GM12874 (cell line): ENCODE measurements around the gene SLAMF8.

Experiments used
- CTCF ChIP-seq: IDR thresholded peaks from 2 replicates; pipeline ENCODE4 v1.5.1; 2011; ENCODE audit warnings: low read depth, mild to moderate bottlenecking, control low read depth, low read length, moderate library complexity; ENCODE audit not compliant: insufficient read depth

SLAMF8 gene

DNA sequence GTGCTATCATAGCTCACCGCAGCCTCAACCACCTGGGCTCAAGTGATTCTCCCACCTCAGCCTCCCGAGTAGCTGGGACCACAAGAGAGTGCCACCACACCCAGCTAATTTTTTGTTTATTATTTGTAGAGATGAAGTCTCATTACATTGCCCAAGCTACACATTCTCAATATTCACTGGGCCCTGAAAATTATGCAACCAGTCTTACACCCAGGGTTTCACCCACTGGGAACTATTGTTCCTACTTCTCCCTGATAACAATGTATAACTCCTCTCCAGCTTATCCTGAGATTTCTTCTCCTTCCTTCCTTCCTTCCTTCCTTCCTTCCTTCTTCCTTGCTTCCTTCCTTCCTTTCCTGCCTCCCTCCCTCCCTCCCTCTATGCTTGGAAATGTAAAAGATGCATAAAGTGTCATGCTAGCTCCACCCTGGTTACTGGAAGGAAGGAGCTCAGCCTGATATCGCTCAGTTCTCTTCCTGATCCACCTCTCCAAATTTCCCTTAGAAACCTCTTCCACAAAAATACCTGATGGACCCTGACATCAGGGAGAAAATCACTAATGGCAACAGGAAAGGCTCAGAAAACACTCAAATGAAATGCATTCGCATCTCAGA, 47.0 kb downstream of the SLAMF8 start:
- no peak for TF ChIP-seq CTCF

DNA sequence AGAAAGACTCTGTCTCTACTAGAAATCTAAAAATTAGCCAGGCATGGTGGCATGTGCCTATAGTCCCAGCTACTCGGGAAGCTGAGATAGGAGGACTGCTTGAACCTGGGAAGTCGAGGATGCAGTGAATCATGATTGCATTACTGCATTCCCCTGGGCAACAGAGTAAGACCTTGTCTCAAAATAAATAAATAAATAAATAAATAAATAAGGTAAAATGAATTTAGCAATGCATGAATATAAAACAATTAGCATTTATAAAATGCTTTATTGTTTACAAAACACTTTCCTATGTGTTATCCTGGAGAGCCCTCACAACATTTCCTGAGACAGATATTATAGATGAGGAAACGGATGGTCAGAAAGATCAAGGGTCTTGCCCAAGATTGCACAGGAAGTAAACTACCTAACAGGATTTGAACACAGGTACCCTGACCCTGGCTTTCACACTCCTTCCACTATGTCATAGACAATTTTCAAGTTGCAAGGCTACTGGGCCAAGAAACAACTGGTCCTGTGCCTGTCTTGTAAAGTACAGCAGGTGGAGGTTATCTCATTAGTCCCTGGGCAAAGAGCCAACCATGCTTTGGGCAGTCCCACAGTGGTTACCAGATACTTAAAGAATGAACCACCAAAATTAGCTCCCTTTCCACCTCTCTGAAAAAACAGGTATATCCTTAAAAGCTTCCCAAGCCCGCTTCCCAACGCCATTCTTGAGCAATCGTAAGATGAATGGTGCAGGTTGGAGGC, 51.2 kb downstream of the SLAMF8 start:
- no peak for TF ChIP-seq CTCF

- TF ChIP-seq CTCF, result no peak
Measured at GRCh38 chr1:159879136-159879535, 52.5 kb downstream of the SLAMF8 start.

DNA sequence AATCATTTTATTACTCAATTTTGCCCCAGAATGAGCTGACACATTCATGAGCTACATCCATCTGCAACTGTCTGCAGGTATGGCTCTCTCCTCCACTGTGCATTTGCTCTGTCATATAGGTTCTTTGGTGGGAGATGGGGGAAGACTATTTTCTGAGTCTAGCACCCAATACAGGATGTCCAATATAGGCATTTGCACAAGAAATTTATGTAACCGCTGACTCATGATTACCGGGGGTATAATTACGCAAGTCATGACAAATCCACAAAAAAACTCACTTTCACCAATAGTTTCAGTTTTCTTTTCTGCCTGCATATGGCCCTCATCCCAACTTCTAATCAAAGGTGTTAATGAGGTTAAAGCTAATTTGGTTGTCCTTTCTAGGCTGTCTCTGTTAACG, 53.3 kb downstream of the SLAMF8 start:
- TF ChIP-seq CTCF, result no peak

DNA sequence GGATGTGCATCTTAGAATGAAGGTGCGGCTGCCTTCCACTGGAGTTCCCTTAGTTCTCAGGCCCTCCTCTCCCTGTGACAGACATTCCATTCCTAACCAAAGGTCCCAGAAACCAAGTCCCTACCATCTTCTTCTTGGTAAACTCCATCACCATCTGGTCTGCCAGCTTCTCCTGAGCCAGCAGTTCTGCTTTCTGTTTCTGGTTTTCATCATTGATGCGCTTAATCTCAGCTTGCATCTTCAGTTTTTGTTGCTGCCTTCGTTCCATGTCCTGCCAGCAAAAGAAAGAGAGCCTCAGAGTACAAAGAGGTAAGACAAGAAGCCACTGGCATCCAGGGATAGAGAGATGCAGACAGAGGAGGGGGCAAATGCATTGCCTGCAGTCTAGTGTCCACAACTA, 53.8 kb downstream of the SLAMF8 start:
- no peak for TF ChIP-seq CTCF

DNA sequence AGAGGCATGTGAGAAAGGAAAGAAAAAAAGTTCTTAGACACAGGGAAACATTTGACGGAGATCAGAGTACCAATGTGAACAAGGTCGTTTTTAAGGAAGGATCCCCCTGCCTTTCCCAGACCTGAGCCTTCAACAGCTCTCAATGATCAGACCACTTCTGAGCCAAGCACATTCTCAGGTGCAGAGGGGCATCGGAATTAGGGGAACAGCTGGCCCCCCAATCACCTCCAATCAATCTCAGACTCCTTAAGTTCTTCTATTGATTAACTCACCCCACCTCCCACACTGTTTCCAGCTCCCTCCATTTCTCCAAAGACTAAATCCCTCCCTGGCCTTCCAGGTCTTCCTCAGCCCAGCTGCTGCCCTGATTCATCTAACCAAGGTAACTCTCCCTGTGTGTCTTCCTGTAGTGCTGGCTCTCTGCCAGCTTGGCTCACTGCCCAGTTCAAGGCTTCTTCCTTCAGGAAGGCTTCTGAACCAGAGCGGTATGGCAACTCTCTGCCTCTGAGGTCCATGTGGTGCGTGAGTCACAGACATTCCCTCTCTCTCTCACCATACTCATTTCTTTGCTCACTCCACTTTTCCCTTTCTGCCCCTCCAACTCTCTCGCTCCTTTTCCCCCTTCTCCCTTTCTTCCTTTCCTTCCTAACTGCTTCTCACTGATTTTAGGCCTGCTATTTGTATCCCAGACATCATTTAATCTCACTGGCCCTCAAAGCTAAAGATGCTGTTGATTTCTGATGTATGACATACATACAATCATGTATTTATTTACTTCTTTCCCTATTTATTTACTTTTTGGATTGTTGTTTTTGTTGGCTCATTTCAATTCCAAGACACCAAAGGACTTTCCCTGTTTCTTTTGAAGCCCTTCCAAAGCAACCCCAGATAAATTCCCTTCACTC, 55.2 kb downstream of the SLAMF8 start:
- TF ChIP-seq CTCF, result no peak

- no peak for TF ChIP-seq CTCF
Measured at GRCh38 chr1:159882527-159882862, 55.8 kb downstream of the SLAMF8 start.
